H1 (cell line): ENCODE results near the gene SLC25A21. TPM values are rescaled to one million over a fixed set of nuclear protein-coding genes. Genes with fewer than 3 reads are reported as not detected.

Experiments used
- ATF3 ChIP-seq: IDR thresholded peaks from 2 replicates; pipeline ENCODE4 v1.6.1; 2011; ENCODE audit warnings: low read depth, mild to moderate bottlenecking, low read length; ENCODE audit not compliant: insufficient read depth
- CEBPB ChIP-seq: IDR thresholded peaks from 2 replicates; pipeline ENCODE4 v1.6.1; 2012; ENCODE audit warnings: low read depth, low read length
- CHD7 ChIP-seq: fragments of 300-600 bp; sonication (generic); IDR thresholded peaks from 2 replicates; pipeline ENCODE4 v1.7.1; 2012; ENCODE audit warnings: low read length, moderate library complexity, mild to moderate bottlenecking, inconsistent platforms; ENCODE audit not compliant: insufficient replicate concordance
- E2F6 ChIP-seq: IDR thresholded peaks from 2 replicates; pipeline ENCODE4 v1.6.1; 2012; ENCODE audit warnings: inconsistent platforms
- KDM1A ChIP-seq: fragments of 200-600, 300-600 bp; sonication (generic); IDR thresholded peaks from 2 replicates; pipeline ENCODE4 v1.7.1; 2016; ENCODE audit warnings: mild to moderate bottlenecking, low read length, borderline replicate concordance
- POU5F1 ChIP-seq: IDR thresholded peaks from 2 replicates; pipeline ENCODE4 v1.6.1; 2011; ENCODE audit warnings: low read depth, mild to moderate bottlenecking, low read length, moderate library complexity
- SIRT6 ChIP-seq: IDR thresholded peaks from one replicate; pipeline ENCODE4 v1.7.1; 2012; ENCODE audit warnings: low read length, inconsistent platforms
- TAF7 ChIP-seq: optimal IDR thresholded peaks from 2 replicates; pipeline ENCODE3; 2011; ENCODE audit warnings: low read depth, mild to moderate bottlenecking, inconsistent platforms, low read length, moderate library complexity, borderline replicate concordance
- TEAD4 ChIP-seq: IDR thresholded peaks from 2 replicates; pipeline ENCODE4 v1.6.1; 2012; ENCODE audit warnings: low read depth, low read length, inconsistent platforms, mixed read lengths
- polyA plus RNA-seq, 7 experiments: library from polyadenylated mRNA; depleted of rRNA in 3 of 7; stranded (reverse) in 5 of 7; unstranded in 2 of 7; fragments of >200 nt in 5 of 7; fragments of 200-250 nt in 2 of 7; gene quantifications; 1 replicate in 5 of 7; 2 replicates in 1 of 7; 4 replicates in 1 of 7; pipeline versions ENCODE4 v1.2.1 to v1.2.3, GENCODE V29; 2011 to 2013; ENCODE audit warnings: missing spikeins in 2 of 7, mixed read lengths in 2 of 7
- total RNA-seq: library from RNA; stranded (reverse); fragmentation: NEBNext Ultra II Directional; extraction: Animal tissue kit (Norgen Biotek cat#: 25700); gene quantifications from 2 replicates; pipeline ENCODE4 v1.2.1, GENCODE V29; 2021

SLC25A21 gene
- total and polyA plus RNA-seq, 2 of the 8 experiments (the other 6 are each of a cell fraction or from before 2014, with no cell fraction given) = 6.9 to 15.7 TPM

- TF ChIP-seq CHD7 (no peak), POU5F1 (no peak), TEAD4 (no peak), KDM1A (no peak), CEBPB (no peak), ATF3 (no peak), E2F6 (no peak), SIRT6 (no peak), TAF7 (no peak)
- TF ChIP-seq, all 59 proteins: peak for 0
These were observed 317.0 kb downstream of the SLC25A21 start (continued) for GRCh38 chr14:36855396-36855795.
